Stimulated activated memory B cell treated with anti-CD40 and anti-IgM and Interleukin-4, amounts not matched to agents 10 μg/mL and 1 μg/mL and 100 μg/mL, for 72 hours (primary cell): Measurements from ENCODE around the gene PRSS8.
"Not testable (repeated sequence)": the region's sequence is repeated elsewhere in the genome, so short reads cannot be mapped to it uniquely, and the experiment has no call there.

Source experiments
- ATAC-seq: fragments of 150-1000 bp; cut with Tn5 transposase; 2 replicates; pipeline ENCODE4 v1.10.0; 2021
- H3K27ac Mint-ChIP-seq: one replicate; pipeline ENCODE4 v1.8.0; 2022; ENCODE audit warnings: mild to moderate bottlenecking, mixed read lengths
- H3K27me3 Mint-ChIP-seq: one replicate; pipeline ENCODE4 v1.8.0; 2022; ENCODE audit warnings: mixed read lengths
- H3K36me3 Mint-ChIP-seq: one replicate; pipeline ENCODE4 v1.8.0; 2022; ENCODE audit warnings: mixed read lengths
- H3K4me1 Mint-ChIP-seq: one replicate; pipeline ENCODE4 v1.8.0; 2022; ENCODE audit warnings: mixed read lengths
- H3K4me3 Mint-ChIP-seq: one replicate; pipeline ENCODE4 v1.8.0; 2022; ENCODE audit warnings: mild to moderate bottlenecking, moderate library complexity, mixed read lengths
- H3K9me3 Mint-ChIP-seq: one replicate; pipeline ENCODE4 v1.8.0; 2022; ENCODE audit warnings: mixed read lengths

PRSS8 gene

DNA sequence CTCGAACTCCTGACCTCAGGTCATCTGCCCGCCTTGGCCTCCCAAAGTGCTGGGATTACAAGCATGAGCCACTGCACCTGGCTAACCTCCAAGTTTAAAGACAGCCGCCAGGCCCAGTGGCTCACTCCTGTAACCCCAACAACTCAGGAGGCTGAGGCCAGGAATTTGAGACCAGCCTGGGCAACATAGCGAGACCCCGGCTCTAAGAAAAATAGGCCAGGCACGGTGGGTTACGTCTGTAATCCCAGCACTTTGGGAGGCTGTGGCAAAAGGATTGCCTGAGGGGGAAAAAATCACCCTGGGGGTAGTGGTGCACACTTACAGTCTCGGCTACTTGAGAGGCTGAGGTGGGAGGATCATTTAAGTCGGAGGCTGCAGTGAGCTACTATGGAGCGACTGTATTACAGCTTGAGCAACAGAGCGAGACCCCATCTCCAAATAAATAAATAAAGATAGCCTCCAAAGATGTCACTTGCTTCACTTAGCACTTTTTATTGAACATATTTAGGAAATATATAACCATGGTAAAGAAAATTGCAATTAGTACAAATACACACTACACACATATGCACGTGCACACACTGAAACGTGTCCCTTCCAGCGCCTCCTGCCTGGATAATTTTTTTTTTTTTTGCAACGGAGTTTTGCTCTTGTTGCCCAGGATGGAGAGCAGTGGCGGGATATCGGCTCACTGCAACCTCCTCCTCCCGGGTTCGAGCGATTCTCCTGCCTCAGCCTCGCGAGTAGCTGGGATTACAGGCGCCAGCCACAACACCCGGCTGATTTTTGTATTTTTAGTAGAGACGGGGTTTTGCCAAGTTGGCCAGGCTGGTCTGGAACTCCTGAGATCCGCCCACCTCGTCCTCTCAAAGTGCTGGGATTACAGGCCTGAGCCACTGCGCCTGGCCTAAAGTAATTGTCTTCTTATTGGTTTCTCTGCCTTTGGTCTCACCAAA is 28.7 kb downstream of the PRSS8 start:
- ATAC-seq, result no peak
- H3K36me3 Mint-ChIP-seq, result peaks cover 14% of the 10 kb centered on the region
- no peaks in the 10 kb centered on the region for H3K9me3 Mint-ChIP-seq
- peaks cover 30% of the 10 kb centered on the region for H3K4me1 Mint-ChIP-seq
- H3K4me3 Mint-ChIP-seq, result no peak overlapping the region
- H3K27ac Mint-ChIP-seq, result peak overlapping the region; percentile 88
- no peaks in the 10 kb centered on the region for H3K27me3 Mint-ChIP-seq

DNA sequence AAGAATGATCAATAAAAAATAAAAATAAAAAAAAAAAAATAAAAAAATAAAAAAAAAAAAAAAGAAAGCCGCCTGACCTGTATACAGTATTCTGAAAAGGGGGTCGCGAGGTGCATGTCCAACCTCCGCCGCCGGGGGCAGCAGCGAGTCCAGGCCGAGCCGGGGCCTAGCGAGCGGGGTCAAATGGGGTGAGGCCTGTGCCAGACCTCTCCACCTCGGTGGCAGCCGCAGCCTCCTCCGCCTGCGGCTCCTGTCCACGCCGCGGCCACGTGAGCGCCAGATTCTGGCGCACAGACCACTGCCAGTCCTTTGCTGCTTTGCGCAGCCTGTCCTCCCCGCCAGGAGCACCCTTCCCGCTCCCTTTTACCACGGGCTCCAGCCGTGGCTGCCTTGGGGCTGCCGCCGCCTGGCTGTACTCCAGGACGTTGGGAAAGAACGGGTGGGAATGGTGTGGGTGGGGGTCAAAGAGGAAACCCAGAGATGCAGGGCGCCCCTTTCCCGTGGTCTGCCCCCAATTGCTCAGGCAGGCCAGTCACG is 29.8 kb downstream of the PRSS8 start:
- peak; percentile 80 for ATAC-seq
- Mint-ChIP-seq H3K27me3 (no peaks in the 10 kb centered on the region), H3K4me3 (peak overlapping the region; percentile 23), H3K27ac (peak overlapping the region; percentile 65), H3K4me1 (peaks cover 30% of the 10 kb centered on the region), H3K9me3 (no peaks in the 10 kb centered on the region), H3K36me3 (peaks cover 14% of the 10 kb centered on the region)

DNA sequence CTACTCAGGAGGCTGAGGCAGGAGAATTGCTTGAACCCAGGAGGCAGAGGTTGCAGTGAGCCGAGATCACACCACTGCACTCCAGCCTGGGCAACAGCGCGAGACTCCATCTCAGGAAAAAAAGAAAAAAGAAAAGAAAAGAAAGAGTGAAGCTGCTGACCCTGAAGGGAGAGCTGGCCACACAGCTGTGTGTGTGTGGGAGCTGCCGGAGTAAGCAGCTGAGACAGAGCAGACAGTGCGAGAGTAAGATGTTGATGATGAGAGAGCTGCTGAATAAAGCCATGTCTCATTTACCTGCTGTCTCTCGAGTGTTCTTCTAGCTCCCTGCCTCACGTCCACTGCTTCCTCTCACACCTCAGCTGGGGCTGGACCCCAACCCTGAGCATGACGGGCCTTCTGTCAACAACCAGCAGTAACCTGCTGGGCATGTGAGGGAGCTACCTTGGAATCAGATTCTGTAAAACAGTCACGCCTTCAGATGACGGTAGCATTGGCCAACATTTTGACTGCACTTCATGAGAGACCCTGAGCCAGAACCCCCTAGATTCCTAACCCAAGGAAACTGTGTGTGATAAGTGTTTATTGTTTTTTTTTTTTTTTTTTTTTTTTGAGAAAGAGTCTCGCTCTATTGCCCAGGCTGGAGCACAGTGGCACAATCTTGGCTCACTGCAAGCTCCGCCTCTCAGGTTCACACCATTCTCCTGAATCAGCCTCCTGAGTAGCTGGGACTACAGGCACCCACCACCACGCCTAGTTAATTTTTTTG is 34.5 kb downstream of the PRSS8 start:
- not testable (repeated sequence) for H3K9me3 Mint-ChIP-seq, H3K27me3 Mint-ChIP-seq, H3K36me3 Mint-ChIP-seq, H3K27ac Mint-ChIP-seq, H3K4me1 Mint-ChIP-seq, H3K4me3 Mint-ChIP-seq, ATAC-seq

DNA sequence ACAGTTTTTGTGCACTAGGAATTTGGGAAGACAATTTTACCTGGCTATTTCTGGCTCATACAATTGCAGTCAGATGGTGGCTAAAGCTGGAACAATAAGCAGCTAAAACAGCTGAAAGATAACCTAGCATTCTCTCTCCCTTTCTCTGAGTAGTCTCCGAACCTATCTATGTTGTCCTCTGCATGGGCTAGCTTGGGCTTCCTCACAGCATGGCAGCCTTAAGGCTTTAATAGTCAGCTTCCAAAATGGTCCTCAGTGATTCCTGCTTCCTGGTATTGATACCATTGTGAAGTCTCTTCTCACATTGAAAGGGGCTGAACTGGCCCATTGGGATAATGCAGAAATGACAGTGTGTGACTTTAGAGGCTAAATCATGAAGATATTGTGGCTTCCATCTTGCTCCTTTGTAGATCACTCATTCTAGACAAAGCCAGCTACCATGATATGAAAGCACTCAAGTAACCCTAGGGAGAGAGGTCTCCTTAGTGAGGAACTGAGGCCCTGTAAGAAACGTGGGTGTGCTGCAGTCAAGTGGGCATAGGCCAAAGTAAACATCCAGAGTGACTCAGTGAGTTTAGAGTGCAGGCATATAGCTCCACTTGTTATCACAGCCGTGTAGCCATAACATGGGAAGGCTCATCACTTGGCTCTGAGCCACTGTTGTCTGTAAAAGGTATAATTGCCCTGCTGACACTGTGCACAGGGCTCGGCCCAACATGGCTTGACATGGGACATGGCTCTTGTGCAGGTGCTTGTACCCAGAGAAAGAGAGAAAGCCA is 35.5 kb downstream of the PRSS8 start:
- Mint-ChIP-seq H3K4me3 (no peak overlapping the region), H3K27ac (no peak overlapping the region), H3K9me3 (no peaks in the 10 kb centered on the region), H3K4me1 (peaks cover 15% of the 10 kb centered on the region), H3K36me3 (no peaks in the 10 kb centered on the region), H3K27me3 (no peaks in the 10 kb centered on the region)
- no peak for ATAC-seq

DNA sequence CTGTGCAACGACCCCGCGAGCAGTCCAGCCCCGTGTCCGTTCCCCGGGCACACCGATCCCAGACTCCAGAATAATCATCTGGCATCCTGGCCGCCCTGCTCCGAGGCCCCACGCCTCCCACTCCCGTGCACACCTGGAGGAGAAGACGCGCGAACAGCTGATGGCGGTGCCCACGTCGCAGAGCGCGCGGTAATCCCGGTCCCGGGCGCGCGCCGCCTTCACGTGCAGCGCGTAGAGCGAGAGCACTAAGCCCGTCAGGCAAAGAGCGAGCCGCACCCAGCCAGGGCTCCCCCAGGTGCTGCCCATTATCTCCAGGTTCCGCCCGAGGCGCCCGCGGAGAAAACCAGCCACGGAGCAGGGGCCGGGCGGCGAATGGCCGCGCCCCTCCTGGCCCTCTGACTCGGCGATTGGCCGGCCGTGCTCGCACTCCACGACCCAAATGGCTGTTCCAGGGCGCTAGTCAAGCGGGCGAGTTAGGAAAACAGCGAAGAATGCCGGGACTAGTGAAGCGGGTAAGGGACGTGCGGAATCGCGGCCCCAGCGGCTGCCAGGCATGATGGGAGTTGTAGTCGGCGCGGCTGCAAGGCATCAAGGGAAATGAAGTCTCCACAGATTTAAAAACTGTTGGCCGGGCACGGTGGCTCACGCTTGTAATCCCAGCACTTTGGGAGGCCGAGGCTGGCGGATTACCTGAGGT is 41.0 kb downstream of the PRSS8 start, which contains the start of gene VKORC1:
VKORC1 (minus strand) TSS at position 374 of the 697 bp plus-strand sequence; CDS start at position 306, 68 bp downstream.
- Mint-ChIP-seq H3K36me3 (peaks cover 3% of the 10 kb centered on the region), H3K27ac (peak within 1 kb of the TSS; percentile 83), H3K4me3 (peak within 1 kb of the TSS; percentile 99), H3K4me1 (peaks cover 30% of the 10 kb centered on the region), H3K27me3 (no peaks in the 10 kb centered on the region), H3K9me3 (no peaks in the 10 kb centered on the region)
- peak; percentile 95 for ATAC-seq

DNA sequence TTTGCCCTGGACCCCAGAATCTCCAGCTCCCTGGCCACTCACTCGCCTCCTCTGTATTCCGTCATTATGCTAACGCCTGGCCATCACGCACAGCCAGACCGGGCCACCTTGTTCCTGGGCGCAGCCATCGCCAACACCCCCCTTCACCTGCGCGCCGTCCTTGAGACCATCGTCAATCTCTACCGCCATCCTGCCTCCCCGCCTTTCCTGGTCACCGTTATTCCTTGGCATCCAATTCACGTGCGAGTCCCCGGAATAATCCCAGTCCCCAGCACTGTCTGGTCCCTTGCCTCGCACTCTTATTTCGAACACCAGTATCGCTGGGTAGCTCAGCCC is 41.5 kb downstream of the PRSS8 start:
- Mint-ChIP-seq H3K9me3 (no peaks in the 10 kb centered on the region), H3K4me1 (peaks cover 30% of the 10 kb centered on the region), H3K4me3 (peak overlapping the region; percentile 99), H3K27ac (peak overlapping the region; percentile 83), H3K36me3 (peaks cover 8% of the 10 kb centered on the region), H3K27me3 (no peaks in the 10 kb centered on the region)
- ATAC-seq, result no peak

DNA sequence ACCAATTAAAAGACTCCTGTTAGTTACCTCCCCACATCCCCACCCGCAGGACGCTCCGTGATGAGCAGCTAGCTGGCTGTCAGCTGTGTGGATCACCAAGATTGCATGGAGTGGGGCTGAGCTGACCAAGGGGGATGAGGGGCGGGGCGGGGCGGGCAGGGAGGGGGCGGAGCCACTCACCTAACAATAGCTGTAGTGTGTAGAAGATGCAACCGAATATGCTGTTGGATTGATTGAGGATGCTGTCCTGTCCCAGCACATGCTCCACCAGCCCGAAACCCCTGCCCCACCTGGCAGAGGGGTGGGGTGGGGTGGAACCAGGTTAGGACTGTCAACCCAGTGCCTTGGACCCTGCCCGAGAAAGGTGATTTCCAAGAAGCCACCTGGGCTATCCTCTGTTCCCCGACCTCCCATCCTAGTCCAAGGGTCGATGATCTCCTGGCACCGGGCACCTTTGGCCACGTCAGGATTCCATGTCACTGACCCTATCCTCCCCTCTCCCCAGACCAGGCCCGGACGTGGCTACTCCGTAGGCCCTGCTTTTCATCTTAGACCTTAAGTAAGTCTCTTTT is 42.3 kb downstream of the PRSS8 start:
- Mint-ChIP-seq H3K36me3 (peaks cover 8% of the 10 kb centered on the region), H3K9me3 (no peaks in the 10 kb centered on the region), H3K27me3 (no peaks in the 10 kb centered on the region), H3K27ac (peak overlapping the region; percentile 83), H3K4me3 (peak overlapping the region; percentile 58), H3K4me1 (peaks cover 30% of the 10 kb centered on the region)
- no peak for ATAC-seq

DNA sequence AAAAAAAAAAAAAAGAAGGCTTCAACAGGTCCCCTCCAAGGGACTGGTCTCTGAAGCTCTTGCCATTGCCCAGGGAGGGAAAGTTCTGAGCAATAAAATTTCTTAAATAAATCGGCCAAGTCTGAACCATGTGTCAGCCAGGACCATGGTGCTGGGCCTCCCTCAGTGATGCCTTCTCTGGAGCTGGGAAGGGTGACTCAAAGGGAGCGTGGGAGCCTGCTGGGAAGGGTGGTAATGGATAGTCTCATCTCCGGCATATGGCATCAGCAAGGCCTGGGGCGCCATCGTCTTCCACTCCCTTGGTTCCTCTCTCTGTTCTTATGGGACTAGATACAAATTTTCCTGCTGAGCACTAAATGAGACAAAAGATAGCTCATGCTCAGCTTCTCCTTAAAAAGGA is 43.2 kb downstream of the PRSS8 start:
- no peak overlapping the region for H3K27ac Mint-ChIP-seq
- peaks cover 30% of the 10 kb centered on the region for H3K4me1 Mint-ChIP-seq
- H3K9me3 Mint-ChIP-seq, result no peaks in the 10 kb centered on the region

DNA sequence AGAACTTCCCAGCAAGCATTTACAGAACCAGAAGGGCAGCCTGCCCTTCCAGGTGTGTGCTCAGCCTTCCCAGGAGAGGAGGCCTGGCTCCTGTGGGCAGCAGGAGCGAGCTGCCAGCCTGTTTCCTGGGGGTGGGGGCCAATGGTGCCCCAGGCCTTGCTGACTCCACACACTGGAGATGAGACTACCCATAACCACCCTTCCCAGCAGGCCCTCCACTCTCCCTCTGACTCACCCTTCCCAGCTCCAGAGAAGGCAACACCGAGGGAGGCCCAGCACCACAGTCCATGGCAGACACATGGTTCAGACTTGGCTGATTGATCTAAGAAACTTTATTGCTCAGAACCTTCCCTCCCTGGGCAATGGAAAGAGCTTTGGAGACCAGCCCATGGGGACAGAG is 45.0 kb downstream of the PRSS8 start:
- Mint-ChIP-seq H3K4me3 (no peak overlapping the region), H3K4me1 (peaks cover 19% of the 10 kb centered on the region), H3K27me3 (no peaks in the 10 kb centered on the region), H3K36me3 (peaks cover 8% of the 10 kb centered on the region), H3K9me3 (no peaks in the 10 kb centered on the region), H3K27ac (no peak overlapping the region)
- no peak for ATAC-seq

More for the DNA sequence above, 43.2 kb downstream of the PRSS8 start:
- H3K4me3 Mint-ChIP-seq, result no peak overlapping the region
- no peak for ATAC-seq
- H3K36me3 Mint-ChIP-seq, result peaks cover 8% of the 10 kb centered on the region
- no peaks in the 10 kb centered on the region for H3K27me3 Mint-ChIP-seq

DNA sequence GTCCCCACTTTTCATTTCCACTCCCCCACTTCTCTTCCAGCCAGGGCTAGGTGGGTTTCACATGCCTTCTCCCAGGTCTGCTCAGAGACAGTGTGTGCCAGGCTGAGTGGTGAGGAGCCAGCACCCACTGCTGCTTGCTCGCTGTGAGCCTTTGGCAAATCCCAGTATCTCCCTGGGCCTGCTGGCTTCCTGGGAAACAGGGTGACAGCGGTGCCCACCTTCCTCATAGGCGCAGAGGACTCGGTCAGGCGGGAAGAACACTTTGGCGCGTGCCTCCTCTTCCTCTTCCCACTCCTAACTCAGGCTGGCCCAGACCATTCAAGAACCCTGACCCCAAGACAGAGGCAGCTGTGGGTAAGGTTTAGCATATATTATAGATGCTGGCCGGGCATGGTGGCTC is 46.3 kb downstream of the PRSS8 start:
- Mint-ChIP-seq H3K9me3 (no peaks in the 10 kb centered on the region), H3K27ac (no peak overlapping the region), H3K27me3 (no peaks in the 10 kb centered on the region), H3K36me3 (peaks cover 8% of the 10 kb centered on the region), H3K4me1 (peaks cover 11% of the 10 kb centered on the region), H3K4me3 (no peak overlapping the region)
- no peak for ATAC-seq

DNA sequence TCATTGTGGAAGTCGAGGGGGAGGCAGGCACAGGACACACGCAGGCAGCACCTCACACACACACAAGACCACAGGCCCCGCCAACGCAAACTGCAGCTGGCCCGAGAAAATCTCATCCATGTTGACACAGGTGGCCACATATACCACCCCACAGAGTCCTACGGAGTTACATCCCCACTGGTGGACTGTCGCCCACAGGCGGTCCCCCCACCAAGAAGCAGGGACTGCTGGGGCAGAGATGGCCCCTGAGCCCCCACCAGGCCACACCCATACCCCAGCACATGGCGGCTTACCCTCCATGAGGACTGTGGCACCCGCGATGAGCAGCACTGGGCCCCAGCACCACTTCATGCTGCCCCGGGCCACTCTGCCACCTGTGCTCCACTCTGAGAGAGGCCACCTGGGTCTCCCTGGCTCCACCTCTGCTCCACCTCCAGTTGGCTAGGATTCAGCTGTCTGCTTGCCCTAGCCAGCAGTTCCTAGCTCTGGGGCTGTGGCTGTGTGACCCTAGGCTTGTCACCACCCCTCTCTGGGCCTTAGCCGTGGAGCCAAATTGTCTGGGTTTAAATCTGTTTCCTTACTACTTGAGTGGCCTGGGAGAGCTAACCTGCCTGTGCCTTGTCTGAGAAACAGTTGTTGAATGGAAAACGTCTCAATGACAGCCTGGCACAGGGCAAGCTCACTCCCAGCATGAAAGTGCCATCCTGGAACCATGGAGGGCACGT is 46.9 kb downstream of the PRSS8 start, which contains the start of gene PRSS53:
PRSS53 (minus strand) TSS at position 485 of the 725 bp plus-strand sequence; CDS start at position 351, 134 bp downstream.
- Mint-ChIP-seq H3K27ac (no peak within 1 kb of the TSS), H3K36me3 (peaks cover 8% of the 10 kb centered on the region), H3K4me1 (peaks cover 5% of the 10 kb centered on the region), H3K9me3 (no peaks in the 10 kb centered on the region), H3K4me3 (no peak within 1 kb of the TSS), H3K27me3 (no peaks in the 10 kb centered on the region)
- ATAC-seq, result no peak

DNA sequence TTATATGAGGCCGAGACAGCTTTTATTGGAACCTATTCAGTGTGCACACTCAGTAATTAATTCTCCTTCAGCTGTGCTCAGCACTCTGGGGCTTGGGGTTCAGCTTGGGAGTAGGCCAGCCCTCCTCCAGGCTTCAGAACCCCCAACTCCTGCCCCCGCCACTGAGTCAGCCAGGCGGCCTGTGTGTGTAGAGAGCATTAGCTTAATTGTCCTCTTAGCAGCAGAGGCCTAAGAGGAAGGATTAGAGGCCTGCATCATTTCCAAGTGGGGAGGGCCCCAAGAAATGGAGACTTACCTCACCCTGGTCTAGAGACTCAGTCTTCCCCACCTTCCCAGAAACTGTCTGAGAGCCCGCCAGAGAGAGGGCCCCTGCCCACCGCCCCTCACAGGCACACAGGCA is 47.6 kb downstream of the PRSS8 start:
- no peak for ATAC-seq

DNA sequence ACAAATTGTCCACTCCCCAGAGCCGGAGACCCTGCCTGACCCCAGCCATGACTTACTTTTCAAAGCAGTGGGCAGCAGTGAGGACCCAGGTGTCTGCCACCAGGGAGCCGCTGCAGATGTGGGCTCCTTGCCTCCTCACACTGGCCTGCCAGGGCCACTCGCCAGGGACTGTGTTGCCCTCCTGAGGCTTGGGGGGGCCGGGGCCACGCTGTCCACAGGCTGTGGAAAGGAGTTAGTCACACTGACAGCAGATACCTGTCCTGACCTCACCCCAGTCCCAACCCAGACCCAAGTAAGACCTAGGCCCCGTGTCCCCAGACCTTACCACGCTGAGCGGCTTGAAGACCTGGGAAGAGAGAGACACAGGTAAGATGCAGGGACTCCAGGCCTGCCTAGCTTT is 48.0 kb downstream of the PRSS8 start:
- peaks cover 1% of the 10 kb centered on the region for H3K4me1 Mint-ChIP-seq
- H3K4me3 Mint-ChIP-seq, result no peak overlapping the region
- H3K27me3 Mint-ChIP-seq, result no peaks in the 10 kb centered on the region
- H3K36me3 Mint-ChIP-seq, result peaks cover 15% of the 10 kb centered on the region
- H3K27ac Mint-ChIP-seq, result no peak overlapping the region
- ATAC-seq, result no peak
- no peaks in the 10 kb centered on the region for H3K9me3 Mint-ChIP-seq

More for the DNA sequence above, 47.6 kb downstream of the PRSS8 start:
- Mint-ChIP-seq H3K27ac (no peak overlapping the region), H3K27me3 (no peaks in the 10 kb centered on the region), H3K4me3 (no peak overlapping the region), H3K9me3 (no peaks in the 10 kb centered on the region), H3K36me3 (peaks cover 13% of the 10 kb centered on the region), H3K4me1 (no peaks in the 10 kb centered on the region)

DNA sequence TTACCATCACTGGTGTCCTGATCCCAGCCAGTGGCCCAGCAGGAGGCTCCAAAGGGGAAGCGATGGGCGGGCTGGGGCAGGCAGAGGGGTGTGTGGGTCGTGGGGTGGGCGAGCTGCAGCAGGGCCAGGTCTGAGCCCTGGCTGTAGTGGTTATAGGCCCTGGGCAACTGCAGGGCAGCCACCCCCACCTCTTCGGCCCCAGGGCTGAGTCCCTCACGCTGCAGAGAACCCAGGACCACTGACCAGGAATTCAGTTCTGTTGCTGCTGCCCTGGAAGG is 49.0 kb downstream of the PRSS8 start:
- Mint-ChIP-seq H3K4me3 (no peak overlapping the region), H3K9me3 (no peaks in the 10 kb centered on the region), H3K27ac (no peak overlapping the region), H3K4me1 (peaks cover 10% of the 10 kb centered on the region), H3K36me3 (peaks cover 21% of the 10 kb centered on the region), H3K27me3 (no peaks in the 10 kb centered on the region)
- no peak for ATAC-seq
